ENCODE measurements around the gene CCDC63.
A peak's percentile ranks its signal among the peaks of the same experiment; 100 is the strongest.
"Not testable (repeated sequence)": the region's sequence is repeated elsewhere in the genome, so short reads cannot be mapped to it uniquely, and the experiment has no call there.

The CCDC63 gene

GRCh38 chr12:110937104-110937641 lies 90.4 kb downstream of the CCDC63 start:
- H3K4me3 ChIP-seq (ENCODE audit: low read depth, low read length) = no peak overlapping the region
- TF ChIP-seq CTCF (IDR thresholded peaks at IDR 0.05; ENCODE audit: insufficient read depth, low read depth, low read length, missing control alignments) = peak; percentile 91
- peak; percentile 60 for DNase-seq (ENCODE audit: low read depth)

- no peak overlapping the region for H3K4me3 ChIP-seq (ENCODE audit: low read depth, low read length)
- TF ChIP-seq CTCF (IDR thresholded peaks at IDR 0.05; ENCODE audit: insufficient read depth, low read depth, low read length, missing control alignments) = no peak
- no peak for DNase-seq (ENCODE audit: low read depth)
Observed at GRCh38 chr12:110940296-110940695, 93.5 kb downstream of the CCDC63 start.

- TF ChIP-seq CTCF (IDR thresholded peaks at IDR 0.05; ENCODE audit: insufficient read depth, low read depth, low read length, missing control alignments) = no peak
- H3K4me3 ChIP-seq (ENCODE audit: low read depth, low read length) = no peak overlapping the region
- DNase-seq (ENCODE audit: low read depth) = no peak
Observed at GRCh38 chr12:110940933-110941332, 94.1 kb downstream of the CCDC63 start.

DNA sequence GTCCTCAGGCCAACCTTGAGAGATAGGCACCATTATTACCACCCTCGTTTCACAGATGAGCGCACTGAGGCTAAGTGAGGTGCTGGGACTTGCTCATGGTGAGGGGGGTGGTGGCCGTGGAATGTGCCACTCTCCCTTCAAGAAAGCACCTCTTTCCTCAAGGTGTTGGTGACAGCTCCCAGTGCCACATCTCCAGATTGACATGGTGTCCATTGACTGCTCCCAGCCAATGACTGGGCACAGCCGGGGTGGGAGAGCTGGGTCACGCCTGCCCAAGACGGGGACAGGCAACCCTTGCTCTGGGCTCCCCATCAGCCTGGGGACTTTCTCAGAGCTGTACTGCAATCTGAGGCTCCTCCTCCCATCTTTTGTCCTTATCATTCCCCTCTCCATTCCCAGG lies 94.6 kb downstream of the CCDC63 start:
- no peak overlapping the region for H3K4me3 ChIP-seq (ENCODE audit: low read depth, low read length)
- no peak for TF ChIP-seq CTCF (IDR thresholded peaks at IDR 0.05; ENCODE audit: insufficient read depth, low read depth, low read length, missing control alignments)
- no peak for DNase-seq (ENCODE audit: low read depth)

DNA sequence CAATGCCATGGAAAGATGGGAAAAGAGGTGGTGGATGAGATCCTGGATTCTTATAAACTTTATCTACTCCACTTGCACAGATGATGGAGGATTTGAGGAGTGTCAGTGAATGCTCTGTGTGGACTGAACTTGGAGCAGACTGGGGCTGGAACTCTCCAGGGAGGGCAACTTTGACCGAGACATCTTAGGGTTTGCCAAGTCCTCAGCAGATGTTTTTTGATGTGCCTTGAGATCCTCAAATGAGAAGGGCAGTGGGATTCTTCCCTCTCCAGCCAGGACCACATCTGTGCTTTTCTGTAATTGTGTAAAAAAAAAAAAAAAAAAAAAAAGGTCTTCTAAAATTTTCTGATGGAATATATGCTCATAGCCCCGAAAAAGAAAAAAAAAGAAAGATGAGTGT lies 96.6 kb downstream of the CCDC63 start:
- no peak for TF ChIP-seq CTCF (IDR thresholded peaks at IDR 0.05; ENCODE audit: insufficient read depth, low read depth, low read length, missing control alignments)
- H3K4me3 ChIP-seq (ENCODE audit: low read depth, low read length) = no peak overlapping the region
- DNase-seq (ENCODE audit: low read depth) = no peak

GRCh38 chr12:110948041-110948440 lies 101.3 kb downstream of the CCDC63 start:
- no peak overlapping the region for H3K4me3 ChIP-seq (ENCODE audit: low read depth, low read length)
- TF ChIP-seq CTCF (IDR thresholded peaks at IDR 0.05; ENCODE audit: insufficient read depth, low read depth, low read length, missing control alignments) = no peak
- DNase-seq (ENCODE audit: low read depth) = no peak

DNA sequence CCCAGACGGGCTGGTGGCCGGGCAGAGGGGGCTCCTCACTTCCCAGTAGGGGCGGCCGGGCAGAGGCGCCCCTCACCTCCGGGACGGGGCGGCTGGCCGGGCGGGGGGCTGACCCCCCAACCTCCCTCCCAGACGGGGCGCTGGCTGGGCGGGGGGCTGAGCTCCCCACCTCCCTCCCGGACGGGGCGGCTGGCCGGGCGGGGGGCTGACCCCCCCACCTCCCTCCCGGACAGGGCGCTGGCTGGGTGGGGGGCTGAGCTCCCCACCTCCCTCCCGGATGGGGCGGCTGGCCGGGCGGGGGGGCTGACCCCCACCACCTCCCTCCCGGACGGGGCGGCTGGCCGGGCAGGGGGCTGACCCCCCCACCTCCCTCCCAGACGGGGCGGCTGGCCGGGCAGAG lies 103.7 kb downstream of the CCDC63 start:
- not testable (repeated sequence) for H3K4me3 ChIP-seq (ENCODE audit: low read depth, low read length); DNase-seq (ENCODE audit: low read depth)

- DNase-seq (ENCODE audit: low read depth); H3K4me3 ChIP-seq (ENCODE audit: low read depth, low read length): not testable (repeated sequence)
Observed at GRCh38 chr12:110950867-110951266, 104.1 kb downstream of the CCDC63 start.
